HEK293 (cell line): Measurements from ENCODE around the gene GNB3.
A peak's percentile ranks its signal among the peaks of the same experiment; 100 is the strongest.

ENCODE experiments used
- BCL11B ChIP-seq: fragments of 450-650 bp; formaldehyde crosslinking; IDR thresholded peaks from 2 replicates; pipeline ENCODE4 v1.5.1; 2016; ENCODE audit warnings: low read depth, missing biosample characterization, missing genetic modification characterization
- IKZF3 ChIP-seq: fragments of 450-650 bp; IDR thresholded peaks from 2 replicates; pipeline ENCODE4 v1.5.0; 2018; ENCODE audit warnings: missing biosample characterization, mild to moderate bottlenecking, missing genetic modification characterization, moderate library complexity
- KLF1 ChIP-seq: fragments of 450-650 bp; formaldehyde crosslinking; IDR thresholded peaks from 2 replicates; pipeline ENCODE4 v1.5.1; 2016; ENCODE audit warnings: missing biosample characterization, missing genetic modification characterization
- KLF10 ChIP-seq: fragments of 450-650 bp; IDR thresholded peaks from 2 replicates; pipeline ENCODE4 v1.5.1; 2018; ENCODE audit warnings: missing biosample characterization, mild to moderate bottlenecking, missing genetic modification characterization
- SALL2 ChIP-seq: fragments of 450-650 bp; formaldehyde crosslinking; IDR thresholded peaks from 2 replicates; pipeline ENCODE4 v1.5.0; 2017; ENCODE audit warnings: missing biosample characterization, mild to moderate bottlenecking, missing genetic modification characterization, borderline replicate concordance
- SP7 ChIP-seq: fragments of 450-650 bp; formaldehyde crosslinking; IDR thresholded peaks from 2 replicates; pipeline ENCODE4 v1.5.1; 2016; ENCODE audit warnings: missing biosample characterization, missing genetic modification characterization
- YY1 ChIP-seq: fragments of 450-650 bp; formaldehyde crosslinking; IDR thresholded peaks from 2 replicates; pipeline ENCODE4 v1.5.1; 2018; ENCODE audit warnings: missing biosample characterization, missing genetic modification characterization
- ZBTB21 ChIP-seq: fragments of 450-650 bp; formaldehyde crosslinking; IDR thresholded peaks from 2 replicates; pipeline ENCODE4 v1.5.1; 2017; ENCODE audit warnings: missing biosample characterization, missing genetic modification characterization
- ZBTB8A ChIP-seq: fragments of 450-650 bp; formaldehyde crosslinking; IDR thresholded peaks from 2 replicates; pipeline ENCODE4 v1.5.1; 2016; ENCODE audit warnings: missing biosample characterization, missing genetic modification characterization
- ZFHX2 ChIP-seq: fragments of 450-650 bp; formaldehyde crosslinking; conservative IDR thresholded peaks from 2 replicates; pipeline ENCODE4 v1.5.1; 2016; ENCODE audit warnings: missing biosample characterization, missing genetic modification characterization
- ZFP37 ChIP-seq: fragments of 450-650 bp; formaldehyde crosslinking; IDR thresholded peaks from 2 replicates; pipeline ENCODE4 v1.5.1; 2016; ENCODE audit warnings: missing biosample characterization, missing genetic modification characterization
- ZNF10 ChIP-seq: fragments of 450-650 bp; formaldehyde crosslinking; IDR thresholded peaks from 2 replicates; pipeline ENCODE4 v1.5.1; 2017; ENCODE audit warnings: missing biosample characterization, missing genetic modification characterization
- ZNF114 ChIP-seq: fragments of 450-650 bp; formaldehyde crosslinking; IDR thresholded peaks from 2 replicates; pipeline ENCODE4 v1.5.0; 2017; ENCODE audit warnings: missing biosample characterization, missing genetic modification characterization
- ZNF2 ChIP-seq: fragments of 450-650 bp; formaldehyde crosslinking; IDR thresholded peaks from 2 replicates; pipeline ENCODE4 v1.5.1; 2016; ENCODE audit warnings: missing biosample characterization, missing genetic modification characterization
- ZNF211 ChIP-seq: fragments of 450-650 bp; formaldehyde crosslinking; IDR thresholded peaks from 2 replicates; pipeline ENCODE4 v1.5.1; 2016; ENCODE audit warnings: low read depth, missing biosample characterization, missing genetic modification characterization
- ZNF214 ChIP-seq: fragments of 450-650 bp; formaldehyde crosslinking; IDR thresholded peaks from 2 replicates; pipeline ENCODE4 v1.5.1; 2017; ENCODE audit warnings: missing biosample characterization, mild to moderate bottlenecking, missing genetic modification characterization, borderline replicate concordance
- ZNF302 ChIP-seq: fragments of 450-650 bp; formaldehyde crosslinking; IDR thresholded peaks from 2 replicates; pipeline ENCODE4 v1.5.1; 2016; ENCODE audit warnings: missing biosample characterization, missing genetic modification characterization, low read depth
- ZNF324 ChIP-seq: fragments of 450-650 bp; formaldehyde crosslinking; IDR thresholded peaks from 2 replicates; pipeline ENCODE4 v1.5.1; 2016; ENCODE audit warnings: missing biosample characterization, missing genetic modification characterization
- ZNF335 ChIP-seq: fragments of 450-650 bp; formaldehyde crosslinking; conservative IDR thresholded peaks from 2 replicates; pipeline ENCODE4 v1.5.1; 2016; ENCODE audit warnings: missing biosample characterization, missing genetic modification characterization
- ZNF341 ChIP-seq: fragments of 450-650 bp; formaldehyde crosslinking; IDR thresholded peaks from 2 replicates; pipeline ENCODE4; 2016; ENCODE audit warnings: low read depth, missing biosample characterization, missing genetic modification characterization
- ZNF785 ChIP-seq: fragments of 450-650 bp; formaldehyde crosslinking; IDR thresholded peaks from 2 replicates; pipeline ENCODE4 v1.5.1; 2016; ENCODE audit warnings: missing biosample characterization, missing genetic modification characterization
- ZSCAN16 ChIP-seq: fragments of 450-650 bp; formaldehyde crosslinking; IDR thresholded peaks from 2 replicates; pipeline ENCODE4 v1.5.1; 2016; ENCODE audit warnings: missing biosample characterization, missing genetic modification characterization
- TF ChIP-seq, protein P1 (sequence below): fragments of 450-650 bp; formaldehyde crosslinking; IDR thresholded peaks from 2 replicates; pipeline ENCODE4 v1.5.1; 2016; ENCODE audit warnings: missing biosample characterization, missing genetic modification characterization
- TF ChIP-seq, protein P2 (sequence below): IDR thresholded peaks from 2 replicates; pipeline ENCODE4 v1.6.1; 2011; ENCODE audit warnings: mild to moderate bottlenecking, low read depth, low read length, borderline replicate concordance
- TF ChIP-seq, protein P3 (sequence below): fragments of 450-650 bp; formaldehyde crosslinking; IDR thresholded peaks from 2 replicates; pipeline ENCODE4 v1.5.1; 2016; ENCODE audit warnings: missing biosample characterization, missing genetic modification characterization
- TF ChIP-seq, protein P4 (sequence below): fragments of 450-650 bp; formaldehyde crosslinking; IDR thresholded peaks from 2 replicates; pipeline ENCODE4 v1.5.1; 2016; ENCODE audit warnings: missing biosample characterization, missing genetic modification characterization
- TF ChIP-seq, protein P5 (sequence below): fragments of 450-650 bp; formaldehyde crosslinking; IDR thresholded peaks from 2 replicates; pipeline ENCODE4 v1.5.1; 2016; ENCODE audit warnings: missing biosample characterization, missing genetic modification characterization, borderline replicate concordance
- TF ChIP-seq, protein P6 (sequence below): fragments of 450-650 bp; formaldehyde crosslinking; IDR thresholded peaks from 2 replicates; pipeline ENCODE4 v1.5.1; 2016; ENCODE audit warnings: missing biosample characterization, missing genetic modification characterization
- TF ChIP-seq, protein P7 (sequence below): sonication (generic); formaldehyde crosslinking; IDR thresholded peaks from 2 replicates; pipeline ENCODE4 v1.8.1; 2022; ENCODE audit warnings: mild to moderate bottlenecking, moderate library complexity, missing genetic modification reagents

GNB3 gene

DNA sequence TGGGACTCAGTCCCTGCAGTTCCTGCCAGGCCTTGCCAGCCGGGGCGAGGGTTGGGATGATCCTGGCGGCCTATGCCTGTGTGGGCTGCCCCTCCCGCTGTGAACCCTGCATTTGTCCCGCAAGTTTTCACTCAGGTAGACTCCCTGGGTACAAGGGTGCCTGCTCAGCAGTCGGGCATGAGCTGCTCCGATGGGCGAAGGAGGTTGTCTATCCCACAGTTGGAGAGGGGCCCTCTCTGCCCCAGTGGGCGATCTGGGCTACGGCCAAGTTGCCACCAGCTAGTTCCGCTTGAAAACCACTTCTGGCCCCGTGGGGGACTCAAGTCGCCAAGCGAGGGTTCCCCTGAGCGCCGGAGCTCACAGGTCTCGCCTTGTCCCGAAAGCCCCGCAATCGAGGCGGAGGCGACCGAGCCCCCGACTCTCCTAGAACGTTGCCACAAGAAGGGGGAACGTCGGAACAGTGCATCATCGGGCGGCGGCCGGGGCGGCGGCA lies 26.2 kb downstream of the GNB3 start (continued):
- TF ChIP-seq, protein P1, sequence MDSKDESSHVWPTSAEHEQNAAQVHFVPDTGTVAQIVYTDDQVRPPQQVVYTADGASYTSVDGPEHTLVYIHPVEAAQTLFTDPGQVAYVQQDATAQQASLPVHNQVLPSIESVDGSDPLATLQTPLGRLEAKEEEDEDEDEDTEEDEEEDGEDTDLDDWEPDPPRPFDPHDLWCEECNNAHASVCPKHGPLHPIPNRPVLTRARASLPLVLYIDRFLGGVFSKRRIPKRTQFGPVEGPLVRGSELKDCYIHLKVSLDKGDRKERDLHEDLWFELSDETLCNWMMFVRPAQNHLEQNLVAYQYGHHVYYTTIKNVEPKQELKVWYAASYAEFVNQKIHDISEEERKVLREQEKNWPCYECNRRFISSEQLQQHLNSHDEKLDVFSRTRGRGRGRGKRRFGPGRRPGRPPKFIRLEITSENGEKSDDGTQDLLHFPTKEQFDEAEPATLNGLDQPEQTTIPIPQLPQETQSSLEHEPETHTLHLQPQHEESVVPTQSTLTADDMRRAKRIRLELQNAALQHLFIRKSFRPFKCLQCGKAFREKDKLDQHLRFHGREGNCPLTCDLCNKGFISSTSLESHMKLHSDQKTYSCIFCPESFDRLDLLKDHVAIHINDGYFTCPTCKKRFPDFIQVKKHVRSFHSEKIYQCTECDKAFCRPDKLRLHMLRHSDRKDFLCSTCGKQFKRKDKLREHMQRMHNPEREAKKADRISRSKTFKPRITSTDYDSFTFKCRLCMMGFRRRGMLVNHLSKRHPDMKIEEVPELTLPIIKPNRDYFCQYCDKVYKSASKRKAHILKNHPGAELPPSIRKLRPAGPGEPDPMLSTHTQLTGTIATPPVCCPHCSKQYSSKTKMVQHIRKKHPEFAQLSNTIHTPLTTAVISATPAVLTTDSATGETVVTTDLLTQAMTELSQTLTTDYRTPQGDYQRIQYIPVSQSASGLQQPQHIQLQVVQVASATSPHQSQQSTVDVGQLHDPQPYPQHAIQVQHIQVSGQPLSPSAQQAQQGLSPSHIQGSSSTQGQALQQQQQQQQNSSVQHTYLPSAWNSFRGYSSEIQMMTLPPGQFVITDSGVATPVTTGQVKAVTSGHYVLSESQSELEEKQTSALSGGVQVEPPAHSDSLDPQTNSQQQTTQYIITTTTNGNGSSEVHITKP (tag by site-specific recombination), result 0 out of 2 replicates have a peak, but pooled peaks have one; percentile 30
- TF ChIP-seq KLF1 (tag by site-specific recombination), result 0 out of 2 replicates have a peak, but pooled peaks have one; percentile 12
- no peak for TF ChIP-seq ZNF785
- no peak for TF ChIP-seq YY1 (tag by site-specific recombination)
- no peak for TF ChIP-seq ZNF214 (tag by site-specific recombination)
- no peak for TF ChIP-seq ZFP37 (tag by site-specific recombination)
- 0 out of 2 replicates have a peak, but pooled peaks have one; percentile 8 for TF ChIP-seq ZNF10 (tag by site-specific recombination)
- TF ChIP-seq, protein P2, sequence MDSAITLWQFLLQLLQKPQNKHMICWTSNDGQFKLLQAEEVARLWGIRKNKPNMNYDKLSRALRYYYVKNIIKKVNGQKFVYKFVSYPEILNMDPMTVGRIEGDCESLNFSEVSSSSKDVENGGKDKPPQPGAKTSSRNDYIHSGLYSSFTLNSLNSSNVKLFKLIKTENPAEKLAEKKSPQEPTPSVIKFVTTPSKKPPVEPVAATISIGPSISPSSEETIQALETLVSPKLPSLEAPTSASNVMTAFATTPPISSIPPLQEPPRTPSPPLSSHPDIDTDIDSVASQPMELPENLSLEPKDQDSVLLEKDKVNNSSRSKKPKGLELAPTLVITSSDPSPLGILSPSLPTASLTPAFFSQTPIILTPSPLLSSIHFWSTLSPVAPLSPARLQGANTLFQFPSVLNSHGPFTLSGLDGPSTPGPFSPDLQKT, result no peak
- no peak for TF ChIP-seq ZNF114 (tag by site-specific recombination)
- TF ChIP-seq ZNF302, result no peak
- peak; percentile 69 for TF ChIP-seq ZNF341 (tag by site-specific recombination)
- TF ChIP-seq SALL2 (tag by site-specific recombination), result no peak
- TF ChIP-seq, protein P3, sequence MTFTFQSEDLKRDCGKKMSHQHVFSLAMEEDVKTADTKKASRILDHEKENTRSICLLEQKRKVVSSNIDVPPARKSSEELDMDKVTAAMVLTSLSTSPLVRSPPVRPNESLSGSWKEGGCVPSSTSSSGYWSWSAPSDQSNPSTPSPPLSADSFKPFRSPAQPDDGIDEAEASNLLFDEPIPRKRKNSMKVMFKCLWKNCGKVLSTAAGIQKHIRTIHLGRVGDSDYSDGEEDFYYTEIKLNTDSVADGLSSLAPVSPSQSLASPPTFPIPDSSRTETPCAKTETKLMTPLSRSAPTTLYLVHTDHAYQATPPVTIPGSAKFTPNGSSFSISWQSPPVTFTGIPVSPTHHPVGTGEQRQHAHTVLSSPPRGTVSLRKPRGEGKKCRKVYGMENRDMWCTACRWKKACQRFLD (tag by site-specific recombination), result no peak
- TF ChIP-seq, protein P4, sequence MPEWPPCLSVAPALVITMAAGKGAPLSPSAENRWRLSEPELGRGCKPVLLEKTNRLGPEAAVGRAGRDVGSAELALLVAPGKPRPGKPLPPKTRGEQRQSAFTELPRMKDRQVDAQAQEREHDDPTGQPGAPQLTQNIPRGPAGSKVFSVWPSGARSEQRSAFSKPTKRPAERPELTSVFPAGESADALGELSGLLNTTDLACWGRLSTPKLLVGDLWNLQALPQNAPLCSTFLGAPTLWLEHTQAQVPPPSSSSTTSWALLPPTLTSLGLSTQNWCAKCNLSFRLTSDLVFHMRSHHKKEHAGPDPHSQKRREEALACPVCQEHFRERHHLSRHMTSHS (tag by site-specific recombination), result no peak
- TF ChIP-seq IKZF3 (tag by site-specific recombination), result peak; percentile 60
- TF ChIP-seq ZNF335 (tag by site-specific recombination), result peak; percentile 92
- no peak for TF ChIP-seq BCL11B
- TF ChIP-seq, protein P5, sequence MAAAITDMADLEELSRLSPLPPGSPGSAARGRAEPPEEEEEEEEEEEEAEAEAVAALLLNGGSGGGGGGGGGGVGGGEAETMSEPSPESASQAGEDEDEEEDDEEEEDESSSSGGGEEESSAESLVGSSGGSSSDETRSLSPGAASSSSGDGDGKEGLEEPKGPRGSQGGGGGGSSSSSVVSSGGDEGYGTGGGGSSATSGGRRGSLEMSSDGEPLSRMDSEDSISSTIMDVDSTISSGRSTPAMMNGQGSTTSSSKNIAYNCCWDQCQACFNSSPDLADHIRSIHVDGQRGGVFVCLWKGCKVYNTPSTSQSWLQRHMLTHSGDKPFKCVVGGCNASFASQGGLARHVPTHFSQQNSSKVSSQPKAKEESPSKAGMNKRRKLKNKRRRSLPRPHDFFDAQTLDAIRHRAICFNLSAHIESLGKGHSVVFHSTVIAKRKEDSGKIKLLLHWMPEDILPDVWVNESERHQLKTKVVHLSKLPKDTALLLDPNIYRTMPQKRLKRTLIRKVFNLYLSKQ (tag by site-specific recombination), result no peak
- TF ChIP-seq, protein P6, sequence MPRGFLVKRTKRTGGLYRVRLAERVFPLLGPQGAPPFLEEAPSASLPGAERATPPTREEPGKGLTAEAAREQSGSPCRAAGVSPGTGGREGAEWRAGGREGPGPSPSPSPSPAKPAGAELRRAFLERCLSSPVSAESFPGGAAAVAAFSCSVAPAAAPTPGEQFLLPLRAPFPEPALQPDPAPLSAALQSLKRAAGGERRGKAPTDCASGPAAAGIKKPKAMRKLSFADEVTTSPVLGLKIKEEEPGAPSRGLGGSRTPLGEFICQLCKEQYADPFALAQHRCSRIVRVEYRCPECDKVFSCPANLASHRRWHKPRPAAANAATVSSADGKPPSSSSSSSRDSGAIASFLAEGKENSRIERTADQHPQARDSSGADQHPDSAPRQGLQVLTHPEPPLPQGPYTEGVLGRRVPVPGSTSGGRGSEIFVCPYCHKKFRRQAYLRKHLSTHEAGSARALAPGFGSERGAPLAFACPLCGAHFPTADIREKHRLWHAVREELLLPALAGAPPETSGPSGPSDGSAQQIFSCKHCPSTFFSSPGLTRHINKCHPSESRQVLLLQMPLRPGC (tag by site-specific recombination), result no peak
- TF ChIP-seq, protein P7, sequence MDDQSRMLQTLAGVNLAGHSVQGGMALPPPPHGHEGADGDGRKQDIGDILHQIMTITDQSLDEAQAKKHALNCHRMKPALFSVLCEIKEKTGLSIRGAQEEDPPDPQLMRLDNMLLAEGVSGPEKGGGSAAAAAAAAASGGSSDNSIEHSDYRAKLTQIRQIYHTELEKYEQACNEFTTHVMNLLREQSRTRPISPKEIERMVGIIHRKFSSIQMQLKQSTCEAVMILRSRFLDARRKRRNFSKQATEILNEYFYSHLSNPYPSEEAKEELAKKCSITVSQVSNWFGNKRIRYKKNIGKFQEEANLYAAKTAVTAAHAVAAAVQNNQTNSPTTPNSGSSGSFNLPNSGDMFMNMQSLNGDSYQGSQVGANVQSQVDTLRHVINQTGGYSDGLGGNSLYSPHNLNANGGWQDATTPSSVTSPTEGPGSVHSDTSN (CRISPR knock-in tag), result no peak
- TF ChIP-seq SP7 (tag by site-specific recombination), result no peak
- no peak for TF ChIP-seq ZNF211 (tag by site-specific recombination)
- no peak for TF ChIP-seq ZNF324 (tag by site-specific recombination)
- TF ChIP-seq ZNF2 (tag by site-specific recombination), result no peak
- peak; percentile 84 for TF ChIP-seq ZBTB8A (tag by site-specific recombination)
- TF ChIP-seq ZFHX2 (tag by site-specific recombination), result peak; percentile 71
- TF ChIP-seq ZSCAN16 (tag by site-specific recombination), result no peak
- TF ChIP-seq KLF10 (tag by site-specific recombination), result no peak
- peak; percentile 18; the same call in 1 of the 2 replicates for TF ChIP-seq ZBTB21 (tag by site-specific recombination)
